ENCODE data around the gene ARNT2.

GRCh38 chr15:80487839-80488390 lies 83.7 kb downstream of the ARNT2 start:
- TF ChIP-seq CEBPB (IDR thresholded peaks at IDR 0.05), result no peak
- no peak for TF ChIP-seq CTCF (IDR thresholded peaks at IDR 0.05)
- TF ChIP-seq HDAC2 (IDR thresholded peaks at IDR 0.05), result no peak
- TF ChIP-seq ELK1 (IDR thresholded peaks at IDR 0.05; ENCODE audit: low read depth, low read length), result no peak
- no peak for TF ChIP-seq KDM5A (IDR thresholded peaks at IDR 0.05)
- no peak for TF ChIP-seq MAFK (IDR thresholded peaks at IDR 0.05; ENCODE audit: partially characterized antibody)
- no peak for TF ChIP-seq E2F6 (IDR thresholded peaks at IDR 0.05; ENCODE audit: borderline replicate concordance, low read depth)
- TF ChIP-seq POLR2AphosphoS2 (conservative IDR thresholded peaks at IDR 0.05; ENCODE audit: low read length), result no peak
- TF ChIP-seq KDM1A (IDR thresholded peaks at IDR 0.05; ENCODE audit: low read depth), result no peak
- no peak for TF ChIP-seq POLR2A (IDR thresholded peaks at IDR 0.05; ENCODE audit: low read length)
- no peak for TF ChIP-seq GATA3 (IDR thresholded peaks at IDR 0.05; ENCODE audit: borderline replicate concordance)
- no peak for TF ChIP-seq ESRRA (IDR thresholded peaks at IDR 0.05; ENCODE audit: borderline replicate concordance, low read length)

Data from A549 (cell line).